Measurements from ENCODE around the gene OCLN. TPM values are rescaled to one million over a fixed set of nuclear protein-coding genes. Genes with fewer than 3 reads are reported as not detected.
"Not testable (repeated sequence)": the region's sequence is repeated elsewhere in the genome, so short reads cannot be mapped to it uniquely, and the experiment has no call there.

OCLN gene
- 3.9 and 4.0 TPM in 2 replicates for total RNA-seq (2014; rRNA removed; shearing (Covaris generic))
- polyA plus RNA-seq (2015; cell fraction: cytosol; rRNA removed) = 2.2 and 2.3 TPM in 2 replicates
- polyA plus RNA-seq (2015; cell fraction: nucleus; rRNA removed) = 2.9 and 3.0 TPM in 2 replicates

- DNase-seq (ENCODE audit: low read depth) = peak; percentile 14
These were observed at the start of gene OCLN for GRCh38 chr5:69492391-69492922. TSS of gene OCLN (plus strand) at chr5:69492790. CDS start at chr5:69504245, 11,455 bp downstream.

DNA sequence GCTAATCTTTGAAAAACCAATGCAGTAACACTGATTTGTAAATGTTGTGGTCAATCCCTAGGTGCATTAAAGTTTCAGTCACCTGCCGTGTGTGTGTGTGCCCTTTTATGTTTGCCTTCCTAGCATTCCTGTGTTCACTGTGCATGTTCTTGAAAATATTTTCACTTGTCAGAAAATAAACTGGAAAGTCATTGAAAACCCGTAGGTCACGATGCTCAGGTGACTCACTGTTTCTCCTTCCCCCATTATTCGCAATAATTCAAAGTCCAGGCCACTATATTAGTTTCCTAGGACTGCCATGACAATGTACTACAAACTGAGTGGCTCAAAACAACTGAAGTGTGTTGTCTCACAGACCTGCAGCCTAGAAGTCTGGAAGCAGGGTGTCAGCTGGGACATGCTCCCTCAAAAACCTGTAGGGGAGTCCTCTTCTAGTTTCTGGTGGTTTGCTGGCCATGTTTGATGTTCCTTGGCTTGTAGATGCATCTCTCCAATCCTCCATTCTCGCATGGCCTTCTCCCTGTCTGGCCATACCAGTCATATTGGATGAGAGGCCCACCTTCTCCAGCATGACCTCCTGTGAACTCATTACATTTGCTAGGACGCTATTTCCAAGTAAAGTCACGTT is 48.3 kb upstream of the OCLN start:
- no peak for DNase-seq (ENCODE audit: low read depth)

GRCh38 chr5:69449511-69449910 is 43.1 kb upstream of the OCLN start:
- no peak for DNase-seq (ENCODE audit: low read depth)

DNA sequence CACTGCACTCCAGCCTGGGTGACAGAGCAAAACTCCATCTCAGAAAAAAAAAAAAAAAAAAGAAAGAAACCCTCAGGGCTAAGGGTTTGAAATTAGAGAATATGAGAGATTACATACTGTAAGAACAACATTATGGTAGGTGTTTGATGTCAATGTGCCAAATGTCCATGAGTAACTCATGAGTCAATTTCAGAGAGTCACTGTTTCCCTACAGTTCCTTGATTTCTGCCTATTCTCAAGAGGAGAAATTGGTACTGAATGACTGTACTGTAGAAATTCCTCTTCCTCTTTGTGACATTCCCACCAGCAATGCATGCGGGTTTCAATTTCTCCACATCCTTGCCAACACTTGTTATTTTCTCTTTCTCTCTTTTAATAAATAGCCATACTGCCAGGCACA is 42.5 kb upstream of the OCLN start:
- peak; percentile 96 for DNase-seq (ENCODE audit: low read depth)

- DNase-seq (ENCODE audit: low read depth) = not testable (repeated sequence)
These were observed 42.1 kb upstream of the OCLN start for GRCh38 chr5:69450527-69450926.

GRCh38 chr5:69451941-69452647 is 40.5 kb upstream of the OCLN start:
- no peak for DNase-seq (ENCODE audit: low read depth)

- DNase-seq (ENCODE audit: low read depth) = not testable (repeated sequence)
These were observed 39.1 kb upstream of the OCLN start for GRCh38 chr5:69453487-69453886.

- DNase-seq (ENCODE audit: low read depth) = no peak
These were observed 37.9 kb upstream of the OCLN start for GRCh38 chr5:69454460-69455249.

- not testable (repeated sequence) for DNase-seq (ENCODE audit: low read depth)
These were observed 37.1 kb upstream of the OCLN start for GRCh38 chr5:69455428-69455988.

DNA sequence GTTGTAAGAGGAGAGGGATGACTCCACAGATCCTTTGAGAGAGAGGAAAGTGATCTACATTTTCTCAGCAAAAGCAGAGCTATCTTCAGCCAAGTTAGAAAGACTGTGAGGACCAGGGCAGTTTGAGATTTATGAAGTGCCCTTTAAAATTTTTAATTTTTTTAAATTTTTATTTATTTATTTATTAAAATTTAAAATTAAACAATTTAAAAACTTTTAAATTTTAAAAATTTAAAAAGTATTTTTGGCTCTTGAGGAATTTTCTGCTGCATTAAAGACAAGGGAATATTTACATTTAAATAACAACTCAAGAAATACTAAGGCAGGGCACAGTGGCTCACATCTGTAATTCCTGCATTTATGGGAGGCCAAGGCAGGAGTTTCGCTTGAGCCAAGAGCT is 30.4 kb upstream of the OCLN start:
- DNase-seq (ENCODE audit: low read depth) = no peak

- DNase-seq (ENCODE audit: low read depth) = not testable (repeated sequence)
These were observed 26.2 kb upstream of the OCLN start for GRCh38 chr5:69466375-69466774.

- DNase-seq (ENCODE audit: low read depth) = no peak
These were observed 25.0 kb upstream of the OCLN start for GRCh38 chr5:69467442-69468225.

GRCh38 chr5:69468631-69469030 is 24.0 kb upstream of the OCLN start:
- DNase-seq (ENCODE audit: low read depth) = no peak

DNA sequence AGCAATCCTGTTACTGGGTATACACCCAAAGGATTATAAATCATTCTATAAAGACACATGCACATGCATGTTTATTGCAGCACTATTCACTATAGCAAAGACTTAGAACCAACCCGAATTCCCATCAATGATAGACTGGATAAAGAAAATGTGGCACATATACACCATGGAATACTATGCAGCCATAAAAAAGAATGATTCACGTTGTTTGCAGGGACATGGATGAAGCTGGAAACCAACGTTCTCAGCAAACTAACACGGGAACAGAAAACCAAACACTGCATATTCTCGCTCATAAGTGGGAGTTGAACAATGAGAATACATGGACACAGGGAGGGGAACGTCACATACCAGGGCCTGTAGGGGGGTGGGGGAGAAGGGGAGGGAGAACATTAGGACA is 21.1 kb upstream of the OCLN start:
- not testable (repeated sequence) for DNase-seq (ENCODE audit: low read depth)

DNA sequence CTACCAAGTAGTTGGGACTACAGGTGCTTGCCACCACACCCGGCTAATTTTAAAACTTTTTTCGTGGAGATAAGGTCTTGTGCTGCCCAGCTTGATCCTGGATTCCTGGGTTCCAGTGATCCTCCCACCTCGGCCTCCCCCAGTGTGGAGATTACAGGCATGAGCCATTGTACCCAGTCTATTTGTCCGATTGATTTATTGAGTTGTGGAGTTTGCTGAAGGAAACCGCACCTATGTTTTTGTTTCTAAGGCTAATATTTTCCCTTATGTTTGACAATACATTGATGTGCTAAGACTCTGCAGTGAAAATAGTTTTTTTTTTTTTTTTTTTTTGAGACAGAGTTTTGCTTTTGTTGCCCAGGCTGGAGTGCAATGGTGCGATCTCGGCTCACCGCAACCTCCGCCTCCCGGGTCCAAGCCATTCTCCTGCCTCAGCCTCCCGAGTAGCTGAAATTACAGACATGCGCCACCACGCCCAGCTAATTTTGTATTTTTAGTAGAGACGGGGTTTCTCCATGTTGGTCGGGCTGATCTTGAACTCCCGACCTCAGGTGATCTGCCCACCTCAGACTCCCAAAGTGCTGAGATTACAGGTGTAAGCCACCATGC is 20.0 kb upstream of the OCLN start:
- DNase-seq (ENCODE audit: low read depth) = not testable (repeated sequence)

DNA sequence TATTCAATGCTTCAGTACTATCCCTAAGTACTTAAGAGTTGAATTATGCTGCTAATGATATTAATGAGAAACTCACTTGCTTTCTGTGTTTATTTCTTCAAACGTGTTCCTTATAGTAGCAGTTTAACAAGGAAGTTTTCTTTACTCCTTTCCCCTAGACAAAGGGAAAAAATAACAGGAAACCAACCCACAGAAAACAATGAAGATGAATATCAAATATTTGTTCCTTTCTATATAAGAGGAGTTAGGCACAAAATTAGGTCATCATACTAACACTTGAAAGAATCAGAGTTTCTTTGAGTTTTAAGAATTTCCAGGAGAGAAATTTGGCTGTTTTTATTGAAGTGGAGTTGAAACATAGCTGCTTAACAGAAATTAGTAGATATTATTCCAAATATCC is 15.4 kb upstream of the OCLN start:
- DNase-seq (ENCODE audit: low read depth) = no peak

DNA sequence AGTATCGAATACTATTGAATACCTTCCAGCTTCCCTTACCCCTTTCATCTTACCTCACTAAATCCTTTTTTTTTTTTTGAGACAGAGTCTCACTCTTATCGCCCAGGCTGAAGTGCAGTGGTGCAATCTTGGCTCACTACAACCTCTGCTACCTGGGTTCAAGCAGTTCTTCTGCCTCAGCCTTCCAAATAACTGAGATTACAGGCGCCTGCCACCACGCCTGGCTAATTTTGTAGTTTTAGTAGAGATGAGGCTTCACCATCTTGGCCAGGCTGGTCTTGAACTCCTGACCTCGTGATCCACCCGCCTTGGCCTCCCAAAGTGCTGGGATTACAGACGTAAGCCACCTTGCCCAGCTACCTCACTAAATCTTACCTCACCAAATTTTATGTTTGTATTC is 14.3 kb upstream of the OCLN start:
- DNase-seq (ENCODE audit: low read depth) = not testable (repeated sequence)

- no peak for DNase-seq (ENCODE audit: low read depth)
These were observed 7.7 kb upstream of the OCLN start for GRCh38 chr5:69484891-69485290.

DNA sequence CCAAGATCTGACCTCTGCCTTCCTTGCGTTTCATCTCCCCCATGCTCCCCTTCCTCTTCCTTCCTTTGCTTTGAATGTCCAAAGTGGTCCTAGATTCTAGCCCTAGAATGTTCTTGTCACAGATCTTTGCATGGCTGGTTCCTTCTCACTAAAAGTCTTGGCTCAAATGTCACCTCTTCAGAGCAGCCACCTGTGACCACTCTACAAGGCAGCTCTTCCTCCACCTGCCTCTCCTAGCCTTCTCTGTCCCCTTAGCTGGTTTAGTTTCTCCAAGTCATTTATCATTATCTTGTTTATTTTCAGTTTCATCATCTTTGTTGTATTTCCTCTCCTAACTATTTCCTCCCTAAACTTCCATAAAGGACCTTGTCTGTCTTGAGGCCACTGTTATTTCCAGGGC is 7.1 kb upstream of the OCLN start:
- DNase-seq (ENCODE audit: low read depth) = no peak

GRCh38 chr5:69489246-69489645 is 3.3 kb upstream of the OCLN start:
- DNase-seq (ENCODE audit: low read depth) = no peak
